A673 (cell line): ENCODE results near the gene FBXL13. TPM values are rescaled to one million over a fixed set of nuclear protein-coding genes. Genes with fewer than 3 reads are reported as not detected.
"Not testable (repeated sequence)": the region's sequence is repeated elsewhere in the genome, so short reads cannot be mapped to it uniquely, and the experiment has no call there.

Experiments used
- BruUV-seq: library from RNA; stranded (reverse); fragments of 400-500 nt; replicated peaks from 2 replicates; lab custom pipeline; 2021; lab: Mats Ljungman, UMichigan
- CTCF ChIA-PET: fragments of 300-600 bp; sonication (Branson Sonifier 250); formaldehyde crosslinking; loops from one replicate; lab custom pipeline; 2022; ENCODE audit warnings: antibody characterized with exemption; lab: Charles Lee
- POLR2A ChIA-PET: fragments of 300-600 bp; sonication (Branson Sonifier 250); formaldehyde crosslinking; loops from one replicate; lab custom pipeline; 2022; ENCODE audit warnings: antibody characterized with exemption; ENCODE audit not compliant: low non-redundant PET; lab: Charles Lee
- DNase-seq: peaks from one replicate; pipeline ENCODE4 v3.0.0-alpha.2; 2015; ENCODE audit warnings: low spot score
- H3K27ac ChIP-seq: fragments of 200-600 bp; sonication (generic); 2 replicates; pipeline ENCODE4 v1.5.1; 2016; ENCODE audit warnings: mixed run types, low read depth, mild to moderate bottlenecking, mixed read lengths, antibody characterized with exemption, low read length; ENCODE audit not compliant: poor library complexity, severe bottlenecking
- H3K27me3 ChIP-seq: fragments of 200-600 bp; sonication (generic); replicated peaks from 2 replicates; pipeline ENCODE4 v1.6.1; 2017; ENCODE audit warnings: mixed run types, low read depth, mild to moderate bottlenecking, mixed read lengths, antibody characterized with exemption, low read length; ENCODE audit not compliant: insufficient read depth, poor library complexity
- H3K36me3 ChIP-seq: fragments of 200-600 bp; sonication (generic); 2 replicates; pipeline ENCODE4 v1.6.1; 2016; ENCODE audit warnings: mixed run types, mild to moderate bottlenecking, mixed read lengths, antibody characterized with exemption, low read length; ENCODE audit not compliant: insufficient read depth, poor library complexity, severe bottlenecking
- H3K4me1 ChIP-seq: fragments of 200-600 bp; sonication (generic); 2 replicates; pipeline ENCODE4 v1.6.1; 2017; ENCODE audit warnings: mixed run types, mild to moderate bottlenecking, mixed read lengths, antibody characterized with exemption, low read length; ENCODE audit not compliant: insufficient read depth, poor library complexity, severe bottlenecking
- H3K4me3 ChIP-seq: fragments of 200-600 bp; sonication (generic); 2 replicates; pipeline ENCODE4 v1.5.1; 2016; ENCODE audit warnings: low read depth, mixed run types, mild to moderate bottlenecking, mixed read lengths, low read length; ENCODE audit not compliant: poor library complexity, severe bottlenecking
- H3K9me3 ChIP-seq: fragments of 200-600 bp; sonication (generic); 2 replicates; pipeline ENCODE4 v1.6.1; 2016; ENCODE audit warnings: mixed run types, low read depth, mild to moderate bottlenecking, mixed read lengths, antibody characterized with exemption, low read length; ENCODE audit not compliant: poor library complexity, severe bottlenecking
- EZH2 ChIP-seq: fragments of 200-600 bp; sonication (generic); IDR thresholded peaks from 2 replicates; pipeline ENCODE4 v1.6.1; 2017; ENCODE audit warnings: borderline replicate concordance, low read depth, mild to moderate bottlenecking, mixed read lengths, antibody characterized with exemption, low read length; ENCODE audit not compliant: poor library complexity, severe bottlenecking
- intact Hi-C: fragments of 100-400 bp; cut with micrococcal nuclease; formaldehyde crosslinking; loops from one replicate; pipeline ENCODE4 v1.10.0; 2022; ENCODE audit not compliant: unreplicated experiment
- total RNA-seq: library from RNA; stranded (reverse); gene quantifications from 2 replicates; pipeline ENCODE4 v1.2.3, GENCODE V29; 2021
- TF ChIP-seq, protein P1 (sequence below): fragments of 300-800, 200-600 bp; sonication (generic); conservative IDR thresholded peaks from 2 replicates; pipeline ENCODE4 v1.5.1; 2017; ENCODE audit warnings: low read depth, mild to moderate bottlenecking, antibody characterized with exemption, low read length, moderate library complexity, mixed read lengths

Gene FBXL13
- total RNA-seq, 1 experiment from 2014 or later: 0.37 TPM

DNA sequence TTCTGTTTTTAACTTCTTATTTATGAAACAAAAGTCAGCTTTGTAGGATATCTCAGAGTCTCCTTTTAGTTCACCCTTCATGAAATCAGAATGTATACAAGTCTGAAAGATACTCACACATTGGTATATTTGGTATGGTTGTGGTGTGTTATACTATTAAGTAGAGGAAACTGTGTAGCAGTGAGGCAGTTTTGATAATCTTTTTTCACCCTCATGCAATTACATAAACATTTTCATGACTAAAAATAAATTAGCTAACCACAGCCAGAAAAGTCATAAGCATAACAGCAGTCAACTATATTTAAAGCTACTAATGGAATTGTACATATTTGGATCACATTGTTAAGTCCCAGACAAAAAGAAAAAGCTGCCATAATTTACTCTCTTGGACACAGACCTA lies 263.7 kb downstream of the FBXL13 start:
- CTCF ChIA-PET: no interaction called here
- H3K4me1 ChIP-seq: no peaks in the 10 kb centered on the region
- POLR2A ChIA-PET: no interaction called here

DNA sequence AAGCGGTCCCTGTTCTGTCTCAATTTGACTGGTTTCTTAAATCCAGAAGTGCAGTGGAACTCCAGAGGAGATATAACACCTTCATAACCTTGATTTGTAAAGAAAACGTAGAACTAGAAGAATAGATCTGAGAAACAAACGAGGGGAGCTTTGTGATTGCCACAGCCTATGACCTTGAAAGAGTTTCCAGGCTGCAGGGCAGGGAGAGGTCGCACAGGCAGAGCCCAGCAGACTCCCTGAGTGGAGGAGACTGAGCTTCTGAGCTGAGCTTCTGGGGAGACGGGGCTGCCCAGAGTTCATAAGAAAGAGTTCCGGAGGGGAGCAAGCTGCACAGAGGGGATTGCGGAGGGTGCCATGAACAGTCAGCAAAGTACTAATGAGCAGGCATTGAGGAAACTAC lies 268.0 kb downstream of the FBXL13 start:
- no TSS peak for BruUV-seq
- Histone ChIP-seq H3K9me3 (no peaks in the 10 kb centered on the region), H3K4me1 (no peaks in the 10 kb centered on the region), H3K27me3 (no peaks in the 10 kb centered on the region), H3K36me3 (no peaks in the 10 kb centered on the region), H3K4me3 (no peak overlapping the region), H3K27ac (no peak overlapping the region)
- no peak for TF ChIP-seq EZH2
- TF ChIP-seq, protein P1, sequence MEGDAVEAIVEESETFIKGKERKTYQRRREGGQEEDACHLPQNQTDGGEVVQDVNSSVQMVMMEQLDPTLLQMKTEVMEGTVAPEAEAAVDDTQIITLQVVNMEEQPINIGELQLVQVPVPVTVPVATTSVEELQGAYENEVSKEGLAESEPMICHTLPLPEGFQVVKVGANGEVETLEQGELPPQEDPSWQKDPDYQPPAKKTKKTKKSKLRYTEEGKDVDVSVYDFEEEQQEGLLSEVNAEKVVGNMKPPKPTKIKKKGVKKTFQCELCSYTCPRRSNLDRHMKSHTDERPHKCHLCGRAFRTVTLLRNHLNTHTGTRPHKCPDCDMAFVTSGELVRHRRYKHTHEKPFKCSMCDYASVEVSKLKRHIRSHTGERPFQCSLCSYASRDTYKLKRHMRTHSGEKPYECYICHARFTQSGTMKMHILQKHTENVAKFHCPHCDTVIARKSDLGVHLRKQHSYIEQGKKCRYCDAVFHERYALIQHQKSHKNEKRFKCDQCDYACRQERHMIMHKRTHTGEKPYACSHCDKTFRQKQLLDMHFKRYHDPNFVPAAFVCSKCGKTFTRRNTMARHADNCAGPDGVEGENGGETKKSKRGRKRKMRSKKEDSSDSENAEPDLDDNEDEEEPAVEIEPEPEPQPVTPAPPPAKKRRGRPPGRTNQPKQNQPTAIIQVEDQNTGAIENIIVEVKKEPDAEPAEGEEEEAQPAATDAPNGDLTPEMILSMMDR: no peak
- ChIA-PET POLR2A (no interaction called here), CTCF (no interaction called here)
- DNase-seq: no peak
- intact Hi-C loops: no loop called here

More for the DNA sequence above, 263.7 kb downstream of the FBXL13 start:
- no TSS peak for BruUV-seq
- Histone ChIP-seq H3K9me3 (no peaks in the 10 kb centered on the region), H3K27ac (no peak overlapping the region), H3K4me3 (no peak overlapping the region), H3K27me3 (no peaks in the 10 kb centered on the region), H3K36me3 (no peaks in the 10 kb centered on the region)
- TF ChIP-seq, protein P1: no peak
- no peak for TF ChIP-seq EZH2
- intact Hi-C loops: no loop called here
- no peak for DNase-seq

DNA sequence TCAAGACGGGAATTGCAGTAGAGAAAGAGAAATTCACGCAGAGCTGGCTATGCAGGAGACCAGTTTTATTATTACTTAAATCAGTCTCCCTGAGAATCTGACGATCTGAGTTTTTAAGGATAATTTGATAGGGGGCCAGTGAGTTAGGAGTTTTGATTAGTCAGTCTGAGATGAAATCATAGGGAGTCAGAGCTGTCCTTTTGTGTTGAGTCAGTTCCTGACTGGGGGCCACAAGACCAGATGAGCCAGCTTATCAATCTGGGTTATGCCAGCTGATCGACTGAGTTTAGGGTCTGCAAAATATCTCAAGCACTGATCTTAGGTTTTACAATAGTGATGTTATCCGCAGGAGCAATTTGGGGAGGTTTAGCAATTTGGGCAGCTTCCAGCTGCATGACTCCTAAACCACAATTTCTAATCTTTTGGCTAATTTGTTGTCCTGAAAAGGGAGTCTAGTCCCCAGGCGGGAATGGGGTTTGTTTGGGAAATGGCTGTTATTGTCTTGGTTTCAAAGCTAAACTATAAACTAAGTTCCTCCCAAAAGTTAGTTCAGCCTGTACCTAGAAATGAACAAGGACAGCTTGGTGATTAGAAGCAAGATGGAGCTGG lies 278.5 kb downstream of the FBXL13 start:
- H3K36me3 ChIP-seq, POLR2A ChIA-PET, H3K4me1 ChIP-seq, BruUV-seq, H3K27ac ChIP-seq, H3K9me3 ChIP-seq, H3K27me3 ChIP-seq, CTCF ChIA-PET, DNase-seq, intact Hi-C loops, H3K4me3 ChIP-seq: not testable (repeated sequence)

DNA sequence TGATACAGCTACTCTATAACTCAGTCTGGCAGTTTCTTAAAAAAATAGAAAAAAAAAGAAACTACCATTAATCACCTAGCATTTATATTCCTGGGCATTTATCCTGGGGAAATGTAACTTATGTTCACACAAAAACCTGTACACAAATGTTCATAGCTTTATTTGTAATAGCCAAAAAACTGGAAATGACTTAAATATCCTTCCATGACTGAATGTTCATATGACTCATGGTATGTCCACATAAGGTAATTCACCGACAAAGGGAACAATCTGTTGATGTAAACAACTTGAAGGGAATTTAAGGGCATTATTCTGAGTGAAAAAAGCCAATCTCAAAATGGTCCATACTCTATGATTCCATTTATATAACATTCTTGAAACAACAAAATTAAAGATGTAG lies 280.0 kb downstream of the FBXL13 start:
- POLR2A ChIA-PET, H3K4me1 ChIP-seq, H3K36me3 ChIP-seq, H3K9me3 ChIP-seq, CTCF ChIA-PET, H3K27me3 ChIP-seq, DNase-seq, intact Hi-C loops, BruUV-seq, H3K27ac ChIP-seq, H3K4me3 ChIP-seq: not testable (repeated sequence)

DNA sequence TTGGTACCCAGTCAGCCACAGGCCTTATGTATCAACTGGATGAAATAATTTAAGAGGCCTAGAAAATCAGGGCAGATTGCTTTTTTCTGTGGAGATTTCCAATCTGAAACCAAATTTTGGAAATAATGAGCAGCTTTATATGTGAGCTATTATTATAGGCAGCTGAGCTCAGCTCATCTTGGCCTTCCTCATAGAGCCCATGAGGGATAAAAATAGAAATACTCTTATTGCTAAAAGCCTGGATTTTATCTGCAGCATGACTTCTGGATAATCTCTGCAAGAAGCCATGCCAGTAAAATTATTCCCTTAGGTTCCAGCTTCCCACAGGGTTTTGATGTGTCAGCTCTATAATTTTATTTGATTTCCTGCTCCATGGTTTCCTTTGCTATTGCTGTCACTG lies 282.8 kb downstream of the FBXL13 start:
- POLR2A ChIA-PET, intact Hi-C loops, H3K4me1 ChIP-seq, CTCF ChIA-PET, BruUV-seq, H3K9me3 ChIP-seq, H3K4me3 ChIP-seq, H3K36me3 ChIP-seq, DNase-seq, H3K27ac ChIP-seq, H3K27me3 ChIP-seq: not testable (repeated sequence)

DNA sequence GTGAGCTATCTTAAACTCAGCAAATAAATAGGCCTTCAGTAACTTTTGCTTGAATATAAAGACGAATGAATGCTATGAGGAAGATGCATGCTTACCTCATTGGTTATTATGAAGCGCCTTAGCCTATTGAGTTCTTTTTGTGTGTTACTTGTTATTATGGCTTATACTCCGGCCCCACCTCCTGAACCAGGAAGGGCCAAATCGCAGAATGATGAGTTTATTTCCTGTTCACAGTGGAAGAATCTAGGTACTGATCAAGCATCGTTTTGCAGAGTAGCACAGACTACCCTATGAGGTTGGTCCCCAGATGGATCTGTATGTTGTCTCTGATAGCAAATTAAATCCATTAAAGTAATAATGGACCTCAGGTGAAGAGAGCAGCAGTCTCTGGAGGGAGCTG lies 283.2 kb downstream of the FBXL13 start:
- POLR2A ChIA-PET, H3K4me3 ChIP-seq, DNase-seq, intact Hi-C loops, H3K27me3 ChIP-seq, H3K9me3 ChIP-seq, CTCF ChIA-PET, H3K4me1 ChIP-seq, BruUV-seq, H3K36me3 ChIP-seq, H3K27ac ChIP-seq: not testable (repeated sequence)
